ENCODE measurements around the gene PBX4.

The PBX4 gene

GRCh38 chr19:19540715-19541515, 77.6 kb downstream of the PBX4 start:
- peak overlapping the region; percentile 55 for H3K4me3 Mint-ChIP-seq
- DNase-seq, result peak; percentile 86
- H3K4me1 Mint-ChIP-seq, result peaks cover 27% of the 10 kb centered on the region
- peaks cover 19% of the 10 kb centered on the region for H3K27me3 Mint-ChIP-seq
- no peaks in the 10 kb centered on the region for H3K9me3 Mint-ChIP-seq
- no peaks in the 10 kb centered on the region for H3K36me3 Mint-ChIP-seq (ENCODE audit: low read depth)
- no peak overlapping the region for H3K27ac Mint-ChIP-seq
- ATAC-seq, result peak; percentile 78

DNA sequence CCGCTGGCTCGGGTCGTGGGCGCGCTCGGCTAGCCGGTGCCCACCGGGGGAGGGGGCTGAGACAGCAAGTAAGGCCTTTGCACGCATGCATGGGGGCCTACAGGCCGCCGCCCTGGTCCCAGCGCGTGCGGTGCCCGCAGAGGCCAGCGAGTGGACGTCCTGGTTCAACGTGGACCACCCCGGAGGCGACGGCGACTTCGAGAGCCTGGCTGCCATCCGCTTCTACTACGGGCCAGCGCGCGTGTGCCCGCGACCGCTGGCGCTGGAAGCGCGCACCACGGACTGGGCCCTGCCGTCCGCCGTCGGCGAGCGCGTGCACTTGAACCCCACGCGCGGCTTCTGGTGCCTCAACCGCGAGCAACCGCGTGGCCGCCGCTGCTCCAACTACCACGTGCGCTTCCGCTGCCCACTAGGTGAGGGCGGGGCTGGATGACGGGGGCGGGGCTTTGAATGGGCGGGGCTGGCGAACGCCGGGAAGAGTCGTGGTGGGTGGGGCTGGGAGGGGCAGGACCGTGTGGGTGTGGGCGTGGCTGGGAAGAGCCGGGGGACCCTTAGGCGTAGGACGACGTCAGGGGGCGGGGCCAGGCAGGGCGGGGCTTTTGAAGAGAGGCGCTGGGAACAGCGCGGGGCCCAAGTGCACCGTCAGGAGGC, 78.3 kb downstream of the PBX4 start:
- Mint-ChIP-seq H3K9me3 (no peaks in the 10 kb centered on the region), H3K36me3 (ENCODE audit: low read depth) (no peaks in the 10 kb centered on the region), H3K27ac (no peak overlapping the region), H3K4me3 (peak overlapping the region; percentile 55), H3K4me1 (peaks cover 27% of the 10 kb centered on the region), H3K27me3 (peaks cover 19% of the 10 kb centered on the region)
- ATAC-seq (peak; percentile 12), DNase-seq (peak; percentile 80)

GRCh38 chr19:19539698-19540063, 78.8 kb downstream of the PBX4 start:
- H3K4me3 Mint-ChIP-seq, result no peak overlapping the region
- no peak for DNase-seq
- no peaks in the 10 kb centered on the region for H3K36me3 Mint-ChIP-seq (ENCODE audit: low read depth)
- no peaks in the 10 kb centered on the region for H3K9me3 Mint-ChIP-seq
- no peak overlapping the region for H3K27ac Mint-ChIP-seq
- no peak for ATAC-seq
- H3K4me1 Mint-ChIP-seq, result peaks cover 27% of the 10 kb centered on the region
- peaks cover 19% of the 10 kb centered on the region for H3K27me3 Mint-ChIP-seq

GRCh38 chr19:19538785-19539166, 79.7 kb downstream of the PBX4 start:
- H3K27me3 Mint-ChIP-seq, result peaks cover 19% of the 10 kb centered on the region
- no peaks in the 10 kb centered on the region for H3K9me3 Mint-ChIP-seq
- peaks cover 5% of the 10 kb centered on the region for H3K36me3 Mint-ChIP-seq (ENCODE audit: low read depth)
- no peak overlapping the region for H3K4me3 Mint-ChIP-seq
- DNase-seq, result no peak
- ATAC-seq, result no peak
- H3K27ac Mint-ChIP-seq, result no peak overlapping the region
- peaks cover 27% of the 10 kb centered on the region for H3K4me1 Mint-ChIP-seq

DNA sequence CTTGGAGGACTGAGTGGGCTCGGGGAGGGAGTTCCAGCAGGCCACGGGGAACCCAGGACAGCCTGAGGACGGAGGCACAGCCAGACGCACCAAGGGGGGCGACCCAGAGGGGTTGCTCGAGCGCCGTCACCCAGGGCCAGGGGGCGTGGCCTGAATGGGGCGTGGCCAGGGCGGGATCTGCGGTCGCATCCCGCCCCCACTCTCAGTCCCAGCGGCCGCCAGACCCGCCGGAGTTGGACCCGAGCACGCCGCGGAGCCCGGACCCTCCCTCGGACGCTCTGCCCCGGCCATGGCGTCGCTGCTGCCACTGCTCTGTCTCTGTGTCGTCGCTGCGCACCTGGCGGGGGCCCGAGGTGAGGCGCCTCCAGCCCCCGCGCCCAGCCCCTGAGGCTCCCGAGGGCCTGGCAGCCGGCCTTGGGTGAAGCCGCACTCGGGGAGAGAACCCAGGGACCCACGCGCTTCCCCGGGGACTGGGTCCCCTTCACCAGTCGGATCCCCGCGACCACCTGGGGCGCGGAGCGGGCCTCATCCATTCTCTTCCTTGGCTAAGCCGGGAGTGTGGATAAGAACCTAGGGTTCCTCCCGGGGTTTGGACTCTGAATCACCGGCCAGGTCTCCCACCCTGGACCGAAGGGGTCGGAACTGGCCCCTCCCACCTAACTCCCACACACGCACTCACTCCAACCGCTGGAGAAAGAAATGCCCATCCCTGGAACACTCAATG, 80.3 kb downstream of the PBX4 start, which contains the start of gene CILP2:
Gene CILP2 (plus strand): TSS at position 205 of the 724 bp plus-strand sequence. CDS start 85 bp downstream, at position 290.
- peaks cover 5% of the 10 kb centered on the region for H3K36me3 Mint-ChIP-seq (ENCODE audit: low read depth)
- H3K27me3 Mint-ChIP-seq, result peaks cover 19% of the 10 kb centered on the region
- no peak for ATAC-seq
- H3K9me3 Mint-ChIP-seq, result no peaks in the 10 kb centered on the region
- no peak within 1 kb of the TSS for H3K4me3 Mint-ChIP-seq
- DNase-seq, result peak; percentile 61
- no peak within 1 kb of the TSS for H3K27ac Mint-ChIP-seq
- H3K4me1 Mint-ChIP-seq, result peaks cover 27% of the 10 kb centered on the region

GRCh38 chr19:19537075-19538048, 81.1 kb downstream of the PBX4 start:
- Mint-ChIP-seq H3K27me3 (peaks cover 19% of the 10 kb centered on the region), H3K4me3 (no peak overlapping the region), H3K27ac (no peak overlapping the region), H3K9me3 (no peaks in the 10 kb centered on the region), H3K4me1 (peaks cover 29% of the 10 kb centered on the region), H3K36me3 (ENCODE audit: low read depth) (peaks cover 5% of the 10 kb centered on the region)
- ATAC-seq, result no peak
- DNase-seq, result no peak

GRCh38 chr19:19535311-19536191, 82.9 kb downstream of the PBX4 start:
- ATAC-seq, result no peak
- H3K4me1 Mint-ChIP-seq, result peaks cover 23% of the 10 kb centered on the region
- no peak for DNase-seq
- peaks cover 8% of the 10 kb centered on the region for H3K36me3 Mint-ChIP-seq (ENCODE audit: low read depth)
- H3K9me3 Mint-ChIP-seq, result no peaks in the 10 kb centered on the region
- no peak overlapping the region for H3K27ac Mint-ChIP-seq
- H3K4me3 Mint-ChIP-seq, result no peak overlapping the region
- peaks cover 14% of the 10 kb centered on the region for H3K27me3 Mint-ChIP-seq

DNA sequence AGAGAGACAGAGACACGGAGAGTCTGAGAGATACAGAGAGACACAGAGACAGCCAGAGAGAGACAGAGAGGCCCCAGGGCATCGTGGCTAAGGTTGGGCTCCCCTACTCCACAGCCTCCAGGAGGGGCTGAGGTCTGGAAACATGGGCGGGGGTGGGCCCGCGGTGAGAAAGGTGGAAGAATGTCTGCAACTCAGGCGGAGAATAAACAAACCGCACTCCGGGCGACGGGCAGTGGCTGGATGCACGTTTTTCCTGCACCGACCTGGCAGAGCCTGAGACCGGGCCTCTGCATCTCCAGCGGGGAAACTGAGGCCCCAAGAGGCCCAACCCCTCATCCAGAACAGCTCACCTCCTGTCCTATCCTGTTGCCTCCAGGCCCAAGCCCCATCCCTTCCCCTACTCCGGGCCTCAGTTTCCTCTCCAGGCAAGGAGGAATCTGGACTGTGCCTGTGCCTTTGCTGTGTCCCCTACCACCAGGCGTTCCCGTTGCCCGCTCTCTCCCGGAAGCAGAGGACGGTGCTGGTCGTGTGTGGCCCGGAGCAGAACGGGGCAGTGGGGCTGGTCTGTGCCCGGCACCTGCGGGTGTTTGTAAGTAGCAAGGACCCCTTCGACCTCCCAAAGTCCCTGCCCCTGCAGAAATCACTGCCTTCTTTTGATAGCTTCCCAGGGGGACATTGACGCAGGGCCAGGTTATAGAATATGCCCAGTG, 83.8 kb downstream of the PBX4 start:
- H3K4me3 Mint-ChIP-seq, result no peak overlapping the region

GRCh38 chr19:19533841-19534240, 84.6 kb downstream of the PBX4 start:
- no peaks in the 10 kb centered on the region for H3K9me3 Mint-ChIP-seq
- no peak overlapping the region for H3K4me3 Mint-ChIP-seq
- H3K36me3 Mint-ChIP-seq (ENCODE audit: low read depth), result peaks cover 11% of the 10 kb centered on the region
- H3K27me3 Mint-ChIP-seq, result peaks cover 11% of the 10 kb centered on the region
- ATAC-seq, result no peak
- DNase-seq, result no peak
- H3K4me1 Mint-ChIP-seq, result peaks cover 18% of the 10 kb centered on the region
- H3K27ac Mint-ChIP-seq, result no peak overlapping the region

More for the DNA sequence above, 83.8 kb downstream of the PBX4 start:
- Mint-ChIP-seq H3K9me3 (no peaks in the 10 kb centered on the region), H3K27ac (no peak overlapping the region), H3K4me1 (peaks cover 22% of the 10 kb centered on the region), H3K36me3 (ENCODE audit: low read depth) (peaks cover 8% of the 10 kb centered on the region), H3K27me3 (peaks cover 13% of the 10 kb centered on the region)
- ATAC-seq, result no peak
- DNase-seq, result no peak

- peaks cover 7% of the 10 kb centered on the region for H3K27me3 Mint-ChIP-seq
Measured at GRCh38 chr19:19532806-19533701, 85.4 kb downstream of the PBX4 start.

DNA sequence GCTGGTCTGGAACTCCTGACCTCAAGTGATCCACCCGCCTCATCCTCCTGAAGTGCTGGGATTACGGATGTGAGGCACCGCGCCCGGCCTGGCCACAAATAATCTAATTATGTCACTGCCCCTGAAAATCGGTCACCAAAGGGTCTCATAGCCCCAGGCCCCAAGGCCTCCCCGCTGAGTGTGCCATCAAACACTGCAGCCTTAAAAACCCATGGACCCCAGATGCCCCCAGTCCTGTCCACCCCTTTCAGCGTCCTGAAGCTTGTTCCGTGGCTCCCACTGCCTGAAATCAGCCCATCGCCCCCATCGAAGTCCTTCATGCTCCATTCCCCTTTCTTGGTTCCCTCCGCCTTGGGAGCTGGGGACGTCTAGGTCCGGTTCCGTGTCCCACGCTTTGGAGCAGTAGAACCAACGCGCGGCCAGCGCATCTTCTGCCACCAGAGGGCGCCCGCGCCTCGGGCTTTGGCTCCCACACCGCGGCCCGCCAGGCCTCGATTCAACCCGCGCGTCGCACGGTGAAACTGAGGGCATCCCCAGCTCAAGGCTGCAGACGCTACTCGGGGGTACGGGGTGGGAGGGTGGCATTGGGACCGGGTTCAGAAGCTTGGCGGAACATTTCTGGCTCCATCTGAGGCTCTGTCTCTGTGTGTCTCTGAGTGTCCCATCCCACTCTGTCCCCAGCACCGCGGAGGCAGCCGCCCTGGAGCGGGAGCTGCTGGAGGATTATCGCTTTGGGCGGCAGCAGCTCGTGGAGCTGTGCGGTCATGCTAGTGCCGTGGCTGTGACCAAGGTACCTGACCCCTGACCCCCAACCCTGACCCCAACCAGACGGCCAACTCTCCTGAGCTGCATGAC, 86.3 kb downstream of the PBX4 start:
- H3K9me3 Mint-ChIP-seq, result no peaks in the 10 kb centered on the region
- ATAC-seq (peak; percentile 67), DNase-seq (peak; percentile 92)
- H3K36me3 Mint-ChIP-seq (ENCODE audit: low read depth), result peaks cover 11% of the 10 kb centered on the region
- no peak overlapping the region for H3K4me3 Mint-ChIP-seq
- no peak overlapping the region for H3K27ac Mint-ChIP-seq
- peaks cover 2% of the 10 kb centered on the region for H3K27me3 Mint-ChIP-seq
- H3K4me1 Mint-ChIP-seq, result peaks cover 9% of the 10 kb centered on the region

More at GRCh38 chr19:19532806-19533701, 85.4 kb downstream of the PBX4 start:
- no peak overlapping the region for H3K4me3 Mint-ChIP-seq
- ATAC-seq (no peak), DNase-seq (no peak)
- H3K36me3 Mint-ChIP-seq (ENCODE audit: low read depth), result peaks cover 11% of the 10 kb centered on the region
- no peaks in the 10 kb centered on the region for H3K9me3 Mint-ChIP-seq
- peaks cover 14% of the 10 kb centered on the region for H3K4me1 Mint-ChIP-seq
- H3K27ac Mint-ChIP-seq, result no peak overlapping the region

All from activated naive CD8-positive, alpha-beta T cell treated with anti-CD3 and anti-CD28 coated beads, Interleukin-2, amount 50 U/mL, for 24 hours (primary cell).